Stimulated activated CD4-positive, alpha-beta T cell treated with anti-CD3 and anti-CD28 coated beads, TNF-alpha, amount 100 ng/mL, for 1 hour (primary cell): ENCODE measurements around the gene FAM50B.
A peak's percentile ranks its signal among the peaks of the same experiment; 100 is the strongest.

ENCODE experiments used
- DNase-seq, 3 donors: peaks; one replicate each; pipeline ENCODE4 v3.0.0-alpha.2; 2020; ENCODE audit warnings: low read depth in 3 of 3, low spot score in 1 of 3

Gene FAM50B, protein sequence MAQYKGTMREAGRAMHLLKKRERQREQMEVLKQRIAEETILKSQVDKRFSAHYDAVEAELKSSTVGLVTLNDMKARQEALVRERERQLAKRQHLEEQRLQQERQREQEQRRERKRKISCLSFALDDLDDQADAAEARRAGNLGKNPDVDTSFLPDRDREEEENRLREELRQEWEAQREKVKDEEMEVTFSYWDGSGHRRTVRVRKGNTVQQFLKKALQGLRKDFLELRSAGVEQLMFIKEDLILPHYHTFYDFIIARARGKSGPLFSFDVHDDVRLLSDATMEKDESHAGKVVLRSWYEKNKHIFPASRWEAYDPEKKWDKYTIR

DNA sequence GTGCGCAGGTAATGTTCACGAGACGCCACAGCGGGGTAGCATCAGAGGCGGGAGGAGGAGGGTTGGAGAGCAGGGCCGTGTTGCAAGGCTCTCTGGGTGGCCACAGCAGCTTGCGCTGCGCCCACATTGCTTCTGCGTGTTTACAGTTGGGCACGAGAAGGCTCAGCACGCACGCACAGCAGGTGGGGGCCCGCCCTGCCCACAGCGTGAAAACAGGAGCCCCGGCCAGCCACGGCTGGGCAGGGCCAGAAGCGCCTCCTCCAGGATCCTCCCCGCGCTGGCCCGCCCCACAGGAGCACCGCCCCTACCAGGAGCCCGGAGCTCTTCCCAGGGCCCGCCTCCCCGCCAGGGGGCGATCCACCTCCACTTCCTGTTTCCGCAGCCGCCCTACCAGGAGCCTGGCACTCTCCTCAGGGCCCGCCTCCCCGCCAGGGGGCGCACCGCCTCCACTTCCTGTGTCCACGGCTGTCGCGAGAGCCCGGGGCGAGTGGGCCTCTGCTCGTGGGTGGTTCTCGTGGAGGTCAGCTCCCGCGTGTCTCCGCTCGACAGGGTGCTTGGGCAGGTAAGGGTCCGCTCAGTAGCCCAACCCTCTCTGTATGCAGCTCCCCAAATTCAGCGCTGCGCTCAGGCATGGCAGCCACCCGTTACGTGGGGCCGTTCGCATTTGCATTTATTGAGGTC is at the start of gene FAM50B:
FAM50B (plus strand) TSS at position 449 of the 681 bp plus-strand sequence. CDS start 439 bp downstream, outside the sequence.
- DNase-seq: peak; percentile 77 to 86 (median 83)

DNA sequence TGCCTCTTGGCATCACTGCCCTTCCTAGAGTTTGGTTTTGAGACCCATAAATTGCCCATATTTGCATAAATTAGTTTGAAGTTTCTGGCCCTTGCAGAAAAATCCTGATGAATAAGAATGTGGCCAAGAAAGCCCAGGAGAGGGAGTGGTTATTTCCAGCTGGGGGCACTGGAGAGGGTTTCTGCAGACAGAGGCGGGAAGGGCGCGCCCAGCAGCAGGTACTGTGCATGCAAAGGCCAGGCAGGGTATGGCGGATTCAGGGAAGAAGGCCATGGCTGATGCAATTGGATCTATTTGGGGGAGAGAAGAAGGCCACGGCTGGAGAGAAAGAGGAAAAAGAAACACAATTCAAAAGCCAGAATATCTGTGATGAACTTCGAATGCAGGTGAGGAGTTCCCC is 49.5 kb upstream of the FAM50B start:
- no peak for DNase-seq

DNA sequence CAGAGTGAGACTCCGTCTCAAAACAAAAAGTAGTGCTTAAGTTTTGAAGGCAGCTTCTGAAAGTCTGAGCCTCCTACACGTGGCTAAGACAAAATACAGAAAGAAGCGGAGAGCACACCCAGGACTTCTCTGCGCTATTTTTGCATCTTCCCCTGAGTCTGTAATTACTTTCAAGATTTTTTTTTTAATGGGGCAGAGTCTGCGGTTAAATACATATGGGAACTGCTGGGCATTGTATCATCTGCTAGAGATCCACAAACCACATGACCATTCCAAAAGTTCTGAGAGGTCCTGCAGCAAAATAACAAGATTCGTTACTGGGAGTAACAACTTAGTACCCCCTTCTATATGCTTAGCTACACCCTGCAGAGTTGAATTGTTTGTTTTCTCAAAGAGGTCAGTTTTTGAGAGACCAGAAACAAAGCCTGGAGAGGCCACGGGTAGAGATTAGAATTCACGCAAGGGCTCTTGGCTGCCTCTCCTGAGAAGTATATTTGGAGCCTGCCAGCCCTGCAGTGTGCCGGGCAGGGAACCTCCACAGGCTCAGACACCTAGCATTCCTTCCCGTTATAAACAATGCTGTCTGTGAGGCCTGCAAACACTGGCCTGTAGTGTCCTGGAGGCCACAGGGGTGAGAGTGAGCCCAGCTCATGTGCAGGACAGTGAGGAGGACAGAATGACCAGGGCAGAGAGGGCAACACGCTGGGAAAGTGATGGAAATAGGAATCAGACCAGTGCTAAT is 48.2 kb upstream of the FAM50B start:
- DNase-seq: no peak

DNA sequence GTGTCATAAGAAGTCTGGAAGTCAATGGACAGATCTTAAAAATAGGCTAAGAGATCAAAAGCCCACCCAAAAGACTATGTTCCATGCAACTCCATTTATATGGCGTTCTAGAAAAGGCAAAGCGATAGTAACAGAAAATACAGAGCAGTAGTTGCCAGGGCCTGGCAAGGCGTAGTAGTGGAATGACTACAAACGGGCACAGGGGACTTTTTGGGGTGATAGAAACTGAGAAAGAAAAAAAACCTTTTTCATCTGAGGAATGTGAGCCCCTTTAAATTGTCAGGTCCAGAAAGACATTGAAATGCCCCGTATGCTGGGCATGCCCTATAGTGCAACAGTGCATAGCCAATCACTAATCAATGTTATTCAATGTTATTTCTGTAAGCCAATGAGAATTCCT is 47.2 kb upstream of the FAM50B start:
- DNase-seq: no peak

DNA sequence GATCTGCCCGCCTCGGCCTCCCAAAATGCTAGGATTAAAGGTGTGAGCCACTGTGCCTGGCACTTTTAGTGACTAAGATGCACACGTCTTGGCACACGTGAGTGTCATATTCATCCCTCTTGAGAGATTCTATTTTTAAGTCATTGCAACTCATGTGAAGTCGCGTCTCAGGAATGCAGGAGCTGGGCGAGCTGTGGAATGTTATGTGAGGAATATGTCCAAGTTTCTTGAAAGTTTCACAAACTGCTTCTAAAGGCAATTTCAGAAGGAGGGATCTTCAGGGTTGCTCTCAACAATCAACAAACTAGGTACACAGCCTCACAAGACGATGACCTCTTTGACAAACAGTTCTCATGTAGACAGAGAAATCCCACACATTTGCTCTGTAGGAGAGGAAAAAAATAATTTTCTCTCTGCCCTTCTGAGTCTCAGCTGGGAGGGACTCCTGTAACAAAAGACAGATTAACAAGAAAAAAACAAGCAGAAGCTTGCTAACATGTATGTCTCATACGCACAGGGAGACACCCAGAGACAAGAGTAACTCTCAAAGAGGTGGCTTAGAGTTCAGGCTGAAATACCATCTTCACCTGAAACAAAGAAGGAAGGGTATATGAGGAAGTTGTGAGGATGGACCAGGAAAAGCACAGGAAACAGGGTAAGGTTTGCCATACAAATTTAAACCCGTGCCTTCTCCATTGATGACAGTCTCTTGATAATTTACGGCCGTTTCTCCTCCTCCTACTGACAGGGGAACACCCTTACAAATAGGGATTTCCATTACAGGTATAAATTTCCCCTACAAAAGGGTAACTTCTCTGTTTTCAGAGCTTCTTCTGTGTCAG is 45.3 kb upstream of the FAM50B start:
- DNase-seq: no peak

DNA sequence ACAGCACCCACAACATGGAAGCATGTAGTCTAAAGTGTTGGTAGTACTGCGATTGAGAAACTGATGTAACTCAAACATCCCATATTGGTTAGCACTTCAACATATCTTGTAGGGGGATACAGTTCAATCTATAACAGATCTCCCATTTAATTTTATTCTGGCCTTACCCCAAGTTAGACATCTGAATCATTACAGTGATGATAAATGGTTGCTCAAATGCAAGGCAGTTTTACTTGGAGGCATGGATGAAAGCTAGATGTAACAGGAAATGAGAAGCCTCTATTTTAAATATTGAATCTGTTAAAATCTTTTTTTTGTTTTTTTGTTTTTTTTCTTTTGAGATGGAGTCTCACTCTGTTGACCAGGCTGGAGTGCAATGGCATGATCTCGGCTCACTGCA is 44.2 kb upstream of the FAM50B start:
- no peak for DNase-seq

DNA sequence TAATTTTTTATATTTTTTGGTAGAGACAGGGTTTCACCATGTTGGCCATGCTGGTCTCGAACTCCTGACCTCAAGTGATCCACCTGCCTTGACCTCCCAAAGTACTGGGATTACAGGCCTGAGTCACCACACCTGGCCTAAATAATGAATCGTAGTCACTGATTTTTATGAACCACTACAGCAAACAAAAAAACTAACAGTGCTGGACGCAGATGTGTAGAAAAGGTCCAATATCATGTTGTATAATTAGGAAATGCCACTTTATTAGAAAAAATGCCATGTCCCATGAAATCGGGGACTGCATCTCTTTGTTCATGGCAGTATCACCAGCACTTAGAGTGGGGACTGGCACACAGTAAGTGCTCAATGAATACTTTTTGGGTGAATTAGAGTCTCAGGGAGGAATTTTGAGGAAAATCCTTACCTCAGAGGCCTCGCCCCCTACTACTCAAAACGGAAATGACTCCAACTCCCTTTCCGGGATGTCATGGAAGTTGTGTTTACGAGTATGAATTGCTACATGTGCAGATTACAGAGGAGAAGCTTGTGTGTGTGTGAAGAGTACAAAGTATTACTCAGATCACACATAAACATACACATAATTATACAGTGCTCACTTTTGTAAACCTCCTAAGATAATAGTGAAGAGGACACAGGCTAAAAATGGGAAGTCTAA is 43.6 kb upstream of the FAM50B start:
- DNase-seq: no peak

DNA sequence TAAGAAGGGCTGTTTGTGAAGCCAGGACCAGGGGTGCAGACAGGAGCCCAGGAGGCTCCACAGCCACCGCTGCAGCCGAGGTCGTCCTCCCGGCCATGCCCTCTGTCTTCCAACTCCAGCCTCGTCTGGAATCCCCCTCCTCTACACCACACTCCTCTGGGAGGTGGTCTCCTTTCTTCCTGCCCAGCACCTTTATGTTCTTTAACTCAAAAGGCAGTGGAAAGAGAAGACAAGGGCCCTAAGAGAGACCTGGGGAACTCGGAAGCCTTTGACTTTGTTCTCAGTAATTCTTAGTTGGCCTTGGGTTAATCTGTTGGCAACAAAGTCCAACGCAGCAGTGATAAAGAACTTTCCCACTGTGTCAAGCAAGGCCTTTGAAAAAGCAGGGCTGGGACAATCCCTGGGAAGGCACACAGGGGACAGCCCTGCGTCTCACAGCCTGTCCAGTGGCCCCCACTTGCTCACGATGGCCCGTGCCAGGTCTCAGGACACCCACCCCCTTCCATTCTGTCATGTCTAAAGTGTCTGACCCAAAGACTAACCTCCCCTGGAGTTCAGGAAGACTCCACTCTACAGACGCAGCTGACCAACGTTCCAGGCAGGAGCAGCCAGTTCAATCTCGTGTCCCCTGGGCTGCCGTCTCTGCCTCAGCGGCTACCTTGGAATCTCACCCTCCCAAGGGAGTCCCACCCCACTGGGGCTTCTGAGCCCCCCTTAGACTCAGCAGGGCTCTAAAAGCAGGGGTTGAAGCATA is 42.8 kb upstream of the FAM50B start:
- DNase-seq: no peak

DNA sequence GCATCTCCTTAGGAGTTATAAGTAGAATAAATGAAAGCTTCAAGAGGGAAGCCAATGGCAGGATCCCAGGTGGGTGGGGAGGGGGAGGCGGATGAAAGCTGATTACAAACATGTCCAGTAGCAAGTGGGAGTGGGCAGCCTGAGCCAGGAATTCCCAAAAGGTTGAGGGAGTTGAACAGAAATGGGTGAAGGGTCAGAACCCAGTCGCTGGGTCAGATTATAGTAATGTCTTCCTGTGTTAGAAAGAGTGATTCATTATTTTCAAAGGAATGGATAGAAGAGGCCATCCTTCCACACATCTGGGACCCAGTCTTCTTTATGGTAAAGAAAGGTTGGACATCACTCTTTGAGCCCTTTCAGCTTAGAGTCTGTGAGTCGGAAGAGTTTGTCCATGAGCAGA is 41.0 kb upstream of the FAM50B start:
- no peak for DNase-seq

DNA sequence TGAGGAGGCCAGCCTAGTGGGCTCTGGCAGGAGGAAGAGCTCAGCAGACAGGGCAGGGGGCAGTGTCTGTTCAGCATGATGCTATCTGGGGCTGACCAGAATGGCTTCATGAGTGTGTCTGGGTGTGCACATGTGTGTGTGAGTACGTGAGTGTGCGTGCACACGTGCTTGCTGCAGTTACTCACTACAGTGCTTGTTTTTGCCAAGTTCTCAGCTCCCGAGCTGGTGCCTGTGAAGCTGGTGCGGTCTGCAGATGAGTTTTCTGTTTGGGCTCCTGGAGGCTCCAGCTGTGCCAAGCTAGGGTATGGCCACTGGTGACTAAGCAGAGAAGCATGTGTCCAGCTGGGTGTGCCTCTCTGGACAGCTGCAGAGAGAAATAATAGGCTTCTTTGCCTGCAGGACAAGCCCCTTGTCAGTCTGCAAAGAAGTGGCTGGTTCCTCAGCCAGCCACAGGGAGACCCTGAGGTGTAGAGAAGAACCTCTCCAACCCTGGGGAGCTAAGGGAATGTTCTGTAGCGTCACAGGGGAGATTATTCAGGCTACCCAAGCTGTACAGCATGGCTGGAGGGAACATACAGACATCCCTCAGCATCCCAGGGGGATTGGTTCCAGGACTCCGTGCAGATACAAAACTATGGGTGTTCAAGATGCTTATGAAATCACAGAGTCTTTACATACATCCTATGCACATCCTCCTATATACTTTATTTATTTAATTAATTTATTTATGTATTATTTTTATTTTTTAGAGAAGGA is 40.2 kb upstream of the FAM50B start:
- DNase-seq: no peak

DNA sequence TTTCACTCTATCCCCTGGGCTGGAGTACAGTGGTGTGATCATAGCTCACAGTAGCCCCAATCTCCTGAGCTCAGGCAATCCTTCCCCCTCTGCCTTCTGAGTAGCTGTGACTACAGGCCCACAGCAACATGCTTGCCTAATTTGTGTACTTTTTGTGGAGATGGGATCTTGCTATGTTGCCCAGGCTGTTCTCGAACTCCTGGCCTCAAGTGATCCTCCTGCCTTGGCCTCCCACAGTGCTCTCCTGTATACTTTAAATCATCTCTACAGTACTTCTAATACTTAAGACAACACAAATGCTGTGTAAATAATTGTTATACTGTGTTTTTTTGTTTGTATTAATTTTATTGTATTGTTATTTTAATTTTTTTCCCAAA is 39.7 kb upstream of the FAM50B start:
- no peak for DNase-seq

DNA sequence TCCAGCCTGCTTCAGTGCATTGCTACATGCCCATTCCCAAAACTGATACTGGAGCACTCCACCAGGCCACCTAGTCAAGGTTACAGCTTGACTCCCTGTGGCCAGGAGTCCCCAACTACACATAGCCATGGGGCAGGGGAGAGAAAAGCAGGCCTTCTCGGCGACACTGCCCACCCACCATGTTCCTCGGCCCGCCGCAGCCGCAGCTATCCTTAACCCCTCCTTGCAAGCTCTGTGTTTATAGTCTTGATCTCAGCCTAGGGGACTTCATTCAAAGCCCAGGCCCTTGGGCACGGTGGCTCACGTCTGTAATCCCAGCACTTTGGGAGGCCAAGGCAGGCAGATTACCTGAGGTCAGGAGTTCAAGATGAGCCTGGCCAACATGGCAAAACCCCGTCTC is 39.2 kb upstream of the FAM50B start:
- DNase-seq: no peak

DNA sequence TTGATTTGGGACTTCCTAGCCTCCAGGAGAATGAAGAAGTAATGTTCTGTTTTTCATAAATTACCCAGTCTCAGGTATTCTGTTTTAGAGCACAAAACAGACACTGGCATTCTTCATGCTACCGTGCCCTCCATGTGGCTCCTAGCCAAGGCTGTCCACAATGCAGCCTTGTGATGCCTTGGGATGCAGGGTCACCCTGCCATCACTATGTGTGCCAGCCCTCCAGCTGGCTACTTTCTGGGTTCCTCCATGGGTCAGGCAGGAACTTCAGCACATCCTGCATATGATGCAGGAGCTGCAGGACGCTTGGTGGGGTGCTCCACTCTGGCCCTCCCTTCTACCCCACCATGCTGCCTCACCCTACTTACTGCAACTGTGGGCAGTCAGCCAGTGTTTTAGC is 38.0 kb upstream of the FAM50B start:
- DNase-seq: no peak

DNA sequence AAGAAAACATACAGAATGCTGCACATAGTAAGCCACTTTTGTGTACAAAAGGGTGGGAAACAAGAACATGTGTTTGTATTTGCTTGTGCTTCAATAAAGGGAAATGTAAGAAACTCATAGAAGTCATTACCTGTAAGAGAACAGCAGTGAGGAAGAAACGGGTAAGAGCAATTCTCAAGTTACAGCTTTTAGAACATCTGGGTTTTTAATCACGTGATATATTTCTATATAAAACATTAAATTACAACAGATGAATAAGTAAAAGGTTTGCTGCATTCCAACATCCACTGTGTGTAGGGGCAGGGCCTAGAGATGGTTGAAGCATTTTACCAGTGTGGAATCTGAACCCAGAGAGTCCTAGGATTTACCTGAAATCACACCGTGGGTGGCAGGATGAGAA is 36.6 kb upstream of the FAM50B start:
- DNase-seq: no peak

DNA sequence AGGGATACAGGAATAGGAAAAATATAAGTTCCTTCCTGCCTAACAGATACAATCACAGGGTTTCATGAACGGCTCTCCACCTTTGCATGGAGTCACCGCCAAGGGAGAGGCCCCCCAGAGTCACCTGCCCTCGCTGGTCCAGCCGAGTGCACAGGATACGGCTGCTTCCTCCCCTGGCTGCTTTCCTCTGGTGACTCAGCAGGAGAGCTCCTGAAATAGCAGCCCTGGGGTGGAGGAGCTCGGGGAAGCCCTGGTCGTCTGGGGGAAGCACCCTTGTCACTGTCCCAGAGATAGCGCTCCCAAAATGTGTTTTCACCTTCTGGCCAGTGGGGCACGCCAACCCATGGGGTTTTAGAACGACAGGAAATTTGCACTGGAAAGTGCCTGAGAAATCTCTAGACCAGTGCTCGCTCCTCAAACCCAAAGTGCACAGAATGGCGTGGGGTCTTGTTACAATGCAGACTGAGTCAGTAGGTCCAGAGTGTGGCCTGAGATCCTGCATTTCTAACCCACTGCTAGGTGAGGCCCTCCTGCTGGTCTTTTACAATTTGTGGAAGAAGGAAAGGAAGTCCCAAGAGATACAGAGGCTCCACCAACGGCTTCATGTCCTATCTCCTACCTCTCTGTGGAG is 35.9 kb upstream of the FAM50B start:
- no peak for DNase-seq

DNA sequence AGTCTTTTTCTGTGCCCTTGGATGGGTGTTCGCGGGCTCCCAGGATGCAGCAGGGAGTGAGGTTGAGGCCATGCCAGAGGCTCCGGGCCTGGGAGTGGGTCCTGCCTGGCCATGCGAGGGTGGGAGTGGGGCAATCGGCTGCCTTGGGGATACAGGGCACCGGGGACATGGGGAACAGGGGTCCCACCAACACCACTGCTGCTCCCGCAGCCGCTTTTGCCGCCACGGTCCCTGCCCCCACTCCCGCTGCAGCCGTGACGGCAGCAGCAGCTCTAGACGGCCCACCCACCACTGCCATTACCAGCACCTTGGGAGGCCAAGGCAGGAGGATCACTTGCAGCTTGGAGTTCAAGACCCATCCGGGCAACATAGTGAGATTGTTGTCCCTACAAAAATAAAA is 35.3 kb upstream of the FAM50B start:
- no peak for DNase-seq

DNA sequence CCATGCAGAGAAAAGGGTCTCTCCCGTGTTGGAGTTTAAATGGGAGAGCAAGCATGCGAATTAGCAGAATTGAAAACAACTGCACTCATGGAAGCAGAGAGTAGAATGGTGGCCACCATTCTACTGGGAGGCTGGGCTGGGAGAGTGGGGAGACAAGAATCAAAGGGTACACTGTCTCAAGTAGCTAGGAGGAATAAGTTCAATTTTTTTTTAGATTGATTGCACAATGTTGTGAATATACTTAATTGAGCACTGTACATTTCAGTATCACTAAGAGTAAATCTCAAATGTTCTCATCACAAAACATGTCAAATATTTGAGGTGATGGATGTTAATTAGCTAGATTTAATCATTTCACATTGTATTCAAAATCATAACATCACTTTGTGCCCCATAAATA is 34.6 kb upstream of the FAM50B start:
- no peak for DNase-seq

DNA sequence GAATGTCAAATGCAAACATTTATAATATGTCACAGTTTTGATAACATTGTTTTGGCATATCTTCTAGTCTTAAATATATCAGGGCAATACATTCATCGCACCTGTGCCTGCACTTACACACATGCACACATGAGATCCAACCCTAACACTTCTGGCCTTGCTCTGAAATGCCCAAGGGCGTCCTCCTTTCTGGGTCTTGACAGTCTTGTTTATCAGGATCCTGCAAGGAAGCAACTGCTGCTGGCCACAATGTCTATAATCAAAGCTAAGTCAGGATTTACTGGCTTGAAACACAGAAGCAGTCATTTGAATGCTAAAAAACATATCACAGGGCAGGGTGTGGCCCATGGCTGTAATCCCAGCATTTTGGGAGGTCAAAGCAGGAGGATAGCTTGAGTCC is 32.9 kb upstream of the FAM50B start:
- DNase-seq: no peak
